ENCODE results near the gene OR1L4. TPM values are rescaled to one million over a fixed set of nuclear protein-coding genes. Genes with fewer than 3 reads are reported as not detected.

OR1L4 gene
- not detected for total RNA-seq

- Mint-ChIP-seq H3K9me3 (peaks cover 36% of the 10 kb centered on the region), H3K4me3 (no peak within 1 kb of the TSS), H3K4me1 (no peaks in the 10 kb centered on the region), H3K36me3 (no peaks in the 10 kb centered on the region), H3K27me3 (peaks cover 2% of the 10 kb centered on the region), H3K27ac (no peak within 1 kb of the TSS)
- POLR2A ChIA-PET, result no interaction called here
- ATAC-seq (ENCODE audit: low read depth) (no peak), DNase-seq (no peak)
Observed at GRCh38 chr9:122723690-122724089, at the start of gene OR1L4. Gene OR1L4, plus strand, starts transcription at chr9:122723990. Its CDS starts 0 bp downstream, at chr9:122723990.

- H3K36me3 Mint-ChIP-seq, result no peaks in the 10 kb centered on the region
- no peaks in the 10 kb centered on the region for H3K4me1 Mint-ChIP-seq
- H3K27ac Mint-ChIP-seq, result no peak overlapping the region
- H3K27me3 Mint-ChIP-seq, result peaks cover 2% of the 10 kb centered on the region
- ATAC-seq (ENCODE audit: low read depth) (no peak), DNase-seq (no peak)
- H3K4me3 Mint-ChIP-seq, result no peak overlapping the region
- POLR2A ChIA-PET, result no interaction called here
- H3K9me3 Mint-ChIP-seq, result peaks cover 10% of the 10 kb centered on the region
Observed at GRCh38 chr9:122684851-122685250, 38.9 kb upstream of the OR1L4 start.

GRCh38 chr9:122695696-122696095, 28.1 kb upstream of the OR1L4 start:
- no peak for DNase-seq
- H3K9me3 Mint-ChIP-seq, result no peaks in the 10 kb centered on the region
- H3K27me3 Mint-ChIP-seq, result no peaks in the 10 kb centered on the region
- no peak overlapping the region for H3K4me3 Mint-ChIP-seq
- no peaks in the 10 kb centered on the region for H3K36me3 Mint-ChIP-seq
- POLR2A ChIA-PET, result no interaction called here
- no peak for ATAC-seq (ENCODE audit: low read depth)
- H3K27ac Mint-ChIP-seq, result no peak overlapping the region
- no peaks in the 10 kb centered on the region for H3K4me1 Mint-ChIP-seq

- H3K9me3 Mint-ChIP-seq, result peaks cover 22% of the 10 kb centered on the region
- POLR2A ChIA-PET, result no interaction called here
- ATAC-seq (ENCODE audit: low read depth) (no peak), DNase-seq (no peak)
- peaks cover 4% of the 10 kb centered on the region for H3K27me3 Mint-ChIP-seq
- no peak overlapping the region for H3K4me3 Mint-ChIP-seq
- H3K36me3 Mint-ChIP-seq, result no peaks in the 10 kb centered on the region
- no peak overlapping the region for H3K27ac Mint-ChIP-seq
- H3K4me1 Mint-ChIP-seq, result no peaks in the 10 kb centered on the region
Observed at GRCh38 chr9:122718038-122718437, 5.8 kb upstream of the OR1L4 start.

- peaks cover 27% of the 10 kb centered on the region for H3K9me3 Mint-ChIP-seq
- DNase-seq (no peak), ATAC-seq (ENCODE audit: low read depth) (no peak)
- no peaks in the 10 kb centered on the region for H3K4me1 Mint-ChIP-seq
- peaks cover 4% of the 10 kb centered on the region for H3K27me3 Mint-ChIP-seq
- no peak overlapping the region for H3K4me3 Mint-ChIP-seq
- H3K27ac Mint-ChIP-seq, result no peak overlapping the region
- no peaks in the 10 kb centered on the region for H3K36me3 Mint-ChIP-seq
- POLR2A ChIA-PET, result no interaction called here
Observed at GRCh38 chr9:122719218-122719617, 4.6 kb upstream of the OR1L4 start.

- POLR2A ChIA-PET, result no interaction called here
- DNase-seq, result no peak
- Mint-ChIP-seq H3K4me3 (no peak within 1 kb of the TSS), H3K4me1 (no peaks in the 10 kb centered on the region), H3K27me3 (peaks cover 5% of the 10 kb centered on the region), H3K9me3 (peaks cover 16% of the 10 kb centered on the region), H3K36me3 (no peaks in the 10 kb centered on the region), H3K27ac (no peak within 1 kb of the TSS)
- ATAC-seq (ENCODE audit: low read depth), result no peak
Observed at GRCh38 chr9:122742003-122742402, 18.2 kb downstream of the OR1L4 start, which contains the start of gene OR1L6. Gene OR1L6, plus strand, starts transcription at chr9:122742303. Its CDS starts 7,545 bp downstream, at chr9:122749848.

GRCh38 chr9:122754825-122755224, 31.0 kb downstream of the OR1L4 start:
- POLR2A ChIA-PET, result no interaction called here
- ATAC-seq (ENCODE audit: low read depth), result no peak

GRCh38 chr9:122767817-122768216, 44.0 kb downstream of the OR1L4 start:
- ATAC-seq (ENCODE audit: low read depth) (no peak), DNase-seq (no peak)
- Mint-ChIP-seq H3K4me3 (no peak overlapping the region), H3K27ac (no peak overlapping the region), H3K36me3 (no peaks in the 10 kb centered on the region), H3K4me1 (peaks cover 2% of the 10 kb centered on the region), H3K9me3 (peaks cover 10% of the 10 kb centered on the region), H3K27me3 (peaks cover 2% of the 10 kb centered on the region)
- POLR2A ChIA-PET, result no interaction called here

More at GRCh38 chr9:122754825-122755224, 31.0 kb downstream of the OR1L4 start:
- no peak overlapping the region for H3K27ac Mint-ChIP-seq
- no peaks in the 10 kb centered on the region for H3K4me1 Mint-ChIP-seq
- H3K4me3 Mint-ChIP-seq, result no peak overlapping the region
- DNase-seq, result no peak
- no peaks in the 10 kb centered on the region for H3K27me3 Mint-ChIP-seq
- peaks cover 8% of the 10 kb centered on the region for H3K9me3 Mint-ChIP-seq
- H3K36me3 Mint-ChIP-seq, result peaks cover 1% of the 10 kb centered on the region

Other genes starting within 250 kb of the OR1L4 start
- not detected for gene OR1J1, start 246.1 kb upstream of the OR1L4 start, total RNA-seq
- not detected for gene OR1J2, start 213.2 kb upstream of the OR1L4 start, total RNA-seq
- gene OR1J4, start 204.8 kb upstream of the OR1L4 start, total RNA-seq, result under 1 TPM in 1 of 2 experiments, not detected in 1; 0.44 TPM
- gene OR1N1, start 196.7 kb upstream of the OR1L4 start, total RNA-seq, result not detected
- gene OR1N2, start 170.9 kb upstream of the OR1L4 start, total RNA-seq, result under 1 TPM in 1 of 2 experiments, not detected in 1; 0.30 TPM
- gene OR1L8, start 140.6 kb upstream of the OR1L4 start, total RNA-seq, result not detected
- under 1 TPM in 1 of 2 experiments, not detected in 1; 0.33 TPM for gene OR1Q1, start 109.3 kb upstream of the OR1L4 start, total RNA-seq
- gene OR1B1, start 66.4 kb upstream of the OR1L4 start, total RNA-seq, result not detected
- not detected for gene OR1L1, start 62.3 kb upstream of the OR1L4 start, total RNA-seq
- not detected for gene OR1L3, start 48.9 kb upstream of the OR1L4 start, total RNA-seq
- not detected for gene OR1L6, start 18.3 kb downstream of the OR1L4 start, total RNA-seq
- not detected for gene OR5C1, start 64.9 kb downstream of the OR1L4 start, total RNA-seq
- gene OR1K1, start 76.1 kb downstream of the OR1L4 start, total RNA-seq, result not detected
- gene PDCL, start 104.6 kb downstream of the OR1L4 start, total RNA-seq, result 10 to 100 TPM; 24.3 to 26.6 TPM
- 10 to 100 TPM; 52.6 to 55.0 TPM for gene RC3H2, start 181.4 kb downstream of the OR1L4 start, total RNA-seq
- 10 to 100 TPM; 13.0 to 13.6 TPM for gene ZBTB6, start 189.3 kb downstream of the OR1L4 start, total RNA-seq
- 10 to 100 TPM in 1 of 2 experiments, 1 to 10 TPM in 1; 8.3 to 11.2 TPM for gene ZBTB26, start 207.5 kb downstream of the OR1L4 start, total RNA-seq
- 10 to 100 TPM; 25.5 to 27.7 TPM for gene RABGAP1, start 217.0 kb downstream of the OR1L4 start, total RNA-seq

All from activated naive CD8-positive, alpha-beta T cell treated with anti-CD3 and anti-CD28 coated beads, Interleukin-2, amount 10 ng/mL, durations not matched to agents 7 days and 5 days (primary cell).